ENCODE data around the gene PLK3. TPM values are rescaled to one million over a fixed set of nuclear protein-coding genes. Genes with fewer than 3 reads are reported as not detected.

The PLK3 gene
- total and polyA plus RNA-seq, 2 experiments from 2014 or later, result 8.7 to 15.1 TPM

DNA sequence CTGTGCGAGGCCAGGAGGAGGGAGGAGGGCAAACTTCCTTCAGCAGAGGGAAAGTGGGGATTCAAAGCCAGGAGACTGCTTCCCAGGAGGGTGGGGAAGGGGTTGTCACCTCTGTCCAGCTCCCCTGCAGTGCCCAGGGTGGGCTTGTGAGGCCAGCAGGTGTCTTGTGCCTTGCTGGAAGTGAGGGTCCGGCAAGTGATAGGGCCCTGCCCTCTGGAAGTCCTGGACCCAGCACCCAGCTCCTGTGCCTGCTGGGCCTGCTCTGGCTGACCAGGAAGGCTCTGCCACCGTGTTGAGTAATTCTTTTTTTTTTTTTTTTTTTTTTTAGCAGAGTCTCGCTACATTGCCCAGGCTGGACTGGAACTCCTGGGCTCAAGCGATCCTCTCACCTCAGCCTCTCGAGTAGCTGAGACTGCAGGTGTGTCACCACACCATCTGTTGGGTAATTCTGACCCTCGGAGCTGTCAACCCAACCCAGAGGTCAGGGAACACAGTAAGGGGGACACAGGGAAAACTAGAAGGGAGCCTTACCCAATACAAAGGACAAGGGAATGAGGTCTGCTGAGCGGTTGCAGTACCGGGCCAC is 13.2 kb upstream of the PLK3 start:
- Histone ChIP-seq H3K27me3 (ENCODE audit: insufficient read depth) (0 out of 2 replicates have a peak, but pooled peaks cover 10% of the 10 kb centered on the region), H3K4me1 (ENCODE audit: insufficient read depth) (peaks cover 22% of the 10 kb centered on the region), H3K27ac (ENCODE audit: low read depth) (no peak overlapping the region), H4K20me1 (replicated peaks; ENCODE audit: insufficient read depth) (no peaks in the 10 kb centered on the region), H3K4me2 (peak overlapping the region; percentile 92), H3K9me2 (ENCODE audit: insufficient read depth) (no peaks in the 10 kb centered on the region), H2AFZ (peak overlapping the region; percentile 99), H3K4me3 (peak overlapping the region; percentile 73), H3K79me2 (replicated peaks; ENCODE audit: insufficient read depth) (no peaks in the 10 kb centered on the region), H3F3A (replicated peaks; ENCODE audit: low read depth) (peaks cover 29% of the 10 kb centered on the region), H3K36me3 (ENCODE audit: insufficient read depth) (no peaks in the 10 kb centered on the region)
- TF ChIP-seq, protein P1, sequence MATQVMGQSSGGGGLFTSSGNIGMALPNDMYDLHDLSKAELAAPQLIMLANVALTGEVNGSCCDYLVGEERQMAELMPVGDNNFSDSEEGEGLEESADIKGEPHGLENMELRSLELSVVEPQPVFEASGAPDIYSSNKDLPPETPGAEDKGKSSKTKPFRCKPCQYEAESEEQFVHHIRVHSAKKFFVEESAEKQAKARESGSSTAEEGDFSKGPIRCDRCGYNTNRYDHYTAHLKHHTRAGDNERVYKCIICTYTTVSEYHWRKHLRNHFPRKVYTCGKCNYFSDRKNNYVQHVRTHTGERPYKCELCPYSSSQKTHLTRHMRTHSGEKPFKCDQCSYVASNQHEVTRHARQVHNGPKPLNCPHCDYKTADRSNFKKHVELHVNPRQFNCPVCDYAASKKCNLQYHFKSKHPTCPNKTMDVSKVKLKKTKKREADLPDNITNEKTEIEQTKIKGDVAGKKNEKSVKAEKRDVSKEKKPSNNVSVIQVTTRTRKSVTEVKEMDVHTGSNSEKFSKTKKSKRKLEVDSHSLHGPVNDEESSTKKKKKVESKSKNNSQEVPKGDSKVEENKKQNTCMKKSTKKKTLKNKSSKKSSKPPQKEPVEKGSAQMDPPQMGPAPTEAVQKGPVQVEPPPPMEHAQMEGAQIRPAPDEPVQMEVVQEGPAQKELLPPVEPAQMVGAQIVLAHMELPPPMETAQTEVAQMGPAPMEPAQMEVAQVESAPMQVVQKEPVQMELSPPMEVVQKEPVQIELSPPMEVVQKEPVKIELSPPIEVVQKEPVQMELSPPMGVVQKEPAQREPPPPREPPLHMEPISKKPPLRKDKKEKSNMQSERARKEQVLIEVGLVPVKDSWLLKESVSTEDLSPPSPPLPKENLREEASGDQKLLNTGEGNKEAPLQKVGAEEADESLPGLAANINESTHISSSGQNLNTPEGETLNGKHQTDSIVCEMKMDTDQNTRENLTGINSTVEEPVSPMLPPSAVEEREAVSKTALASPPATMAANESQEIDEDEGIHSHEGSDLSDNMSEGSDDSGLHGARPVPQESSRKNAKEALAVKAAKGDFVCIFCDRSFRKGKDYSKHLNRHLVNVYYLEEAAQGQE (IDR thresholded peaks at IDR 0.05; ENCODE audit: unreplicated experiment), result no peak
- TF ChIP-seq, protein P2, sequence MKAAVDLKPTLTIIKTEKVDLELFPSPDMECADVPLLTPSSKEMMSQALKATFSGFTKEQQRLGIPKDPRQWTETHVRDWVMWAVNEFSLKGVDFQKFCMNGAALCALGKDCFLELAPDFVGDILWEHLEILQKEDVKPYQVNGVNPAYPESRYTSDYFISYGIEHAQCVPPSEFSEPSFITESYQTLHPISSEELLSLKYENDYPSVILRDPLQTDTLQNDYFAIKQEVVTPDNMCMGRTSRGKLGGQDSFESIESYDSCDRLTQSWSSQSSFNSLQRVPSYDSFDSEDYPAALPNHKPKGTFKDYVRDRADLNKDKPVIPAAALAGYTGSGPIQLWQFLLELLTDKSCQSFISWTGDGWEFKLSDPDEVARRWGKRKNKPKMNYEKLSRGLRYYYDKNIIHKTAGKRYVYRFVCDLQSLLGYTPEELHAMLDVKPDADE (IDR thresholded peaks at IDR 0.05), result no peak
- no peak for TF ChIP-seq JUNB (IDR thresholded peaks at IDR 0.05; ENCODE audit: unreplicated experiment)
- TF ChIP-seq EZH2 (IDR thresholded peaks at IDR 0.05; ENCODE audit: low read depth, unreplicated experiment), result no peak
- TF ChIP-seq, protein P3, sequence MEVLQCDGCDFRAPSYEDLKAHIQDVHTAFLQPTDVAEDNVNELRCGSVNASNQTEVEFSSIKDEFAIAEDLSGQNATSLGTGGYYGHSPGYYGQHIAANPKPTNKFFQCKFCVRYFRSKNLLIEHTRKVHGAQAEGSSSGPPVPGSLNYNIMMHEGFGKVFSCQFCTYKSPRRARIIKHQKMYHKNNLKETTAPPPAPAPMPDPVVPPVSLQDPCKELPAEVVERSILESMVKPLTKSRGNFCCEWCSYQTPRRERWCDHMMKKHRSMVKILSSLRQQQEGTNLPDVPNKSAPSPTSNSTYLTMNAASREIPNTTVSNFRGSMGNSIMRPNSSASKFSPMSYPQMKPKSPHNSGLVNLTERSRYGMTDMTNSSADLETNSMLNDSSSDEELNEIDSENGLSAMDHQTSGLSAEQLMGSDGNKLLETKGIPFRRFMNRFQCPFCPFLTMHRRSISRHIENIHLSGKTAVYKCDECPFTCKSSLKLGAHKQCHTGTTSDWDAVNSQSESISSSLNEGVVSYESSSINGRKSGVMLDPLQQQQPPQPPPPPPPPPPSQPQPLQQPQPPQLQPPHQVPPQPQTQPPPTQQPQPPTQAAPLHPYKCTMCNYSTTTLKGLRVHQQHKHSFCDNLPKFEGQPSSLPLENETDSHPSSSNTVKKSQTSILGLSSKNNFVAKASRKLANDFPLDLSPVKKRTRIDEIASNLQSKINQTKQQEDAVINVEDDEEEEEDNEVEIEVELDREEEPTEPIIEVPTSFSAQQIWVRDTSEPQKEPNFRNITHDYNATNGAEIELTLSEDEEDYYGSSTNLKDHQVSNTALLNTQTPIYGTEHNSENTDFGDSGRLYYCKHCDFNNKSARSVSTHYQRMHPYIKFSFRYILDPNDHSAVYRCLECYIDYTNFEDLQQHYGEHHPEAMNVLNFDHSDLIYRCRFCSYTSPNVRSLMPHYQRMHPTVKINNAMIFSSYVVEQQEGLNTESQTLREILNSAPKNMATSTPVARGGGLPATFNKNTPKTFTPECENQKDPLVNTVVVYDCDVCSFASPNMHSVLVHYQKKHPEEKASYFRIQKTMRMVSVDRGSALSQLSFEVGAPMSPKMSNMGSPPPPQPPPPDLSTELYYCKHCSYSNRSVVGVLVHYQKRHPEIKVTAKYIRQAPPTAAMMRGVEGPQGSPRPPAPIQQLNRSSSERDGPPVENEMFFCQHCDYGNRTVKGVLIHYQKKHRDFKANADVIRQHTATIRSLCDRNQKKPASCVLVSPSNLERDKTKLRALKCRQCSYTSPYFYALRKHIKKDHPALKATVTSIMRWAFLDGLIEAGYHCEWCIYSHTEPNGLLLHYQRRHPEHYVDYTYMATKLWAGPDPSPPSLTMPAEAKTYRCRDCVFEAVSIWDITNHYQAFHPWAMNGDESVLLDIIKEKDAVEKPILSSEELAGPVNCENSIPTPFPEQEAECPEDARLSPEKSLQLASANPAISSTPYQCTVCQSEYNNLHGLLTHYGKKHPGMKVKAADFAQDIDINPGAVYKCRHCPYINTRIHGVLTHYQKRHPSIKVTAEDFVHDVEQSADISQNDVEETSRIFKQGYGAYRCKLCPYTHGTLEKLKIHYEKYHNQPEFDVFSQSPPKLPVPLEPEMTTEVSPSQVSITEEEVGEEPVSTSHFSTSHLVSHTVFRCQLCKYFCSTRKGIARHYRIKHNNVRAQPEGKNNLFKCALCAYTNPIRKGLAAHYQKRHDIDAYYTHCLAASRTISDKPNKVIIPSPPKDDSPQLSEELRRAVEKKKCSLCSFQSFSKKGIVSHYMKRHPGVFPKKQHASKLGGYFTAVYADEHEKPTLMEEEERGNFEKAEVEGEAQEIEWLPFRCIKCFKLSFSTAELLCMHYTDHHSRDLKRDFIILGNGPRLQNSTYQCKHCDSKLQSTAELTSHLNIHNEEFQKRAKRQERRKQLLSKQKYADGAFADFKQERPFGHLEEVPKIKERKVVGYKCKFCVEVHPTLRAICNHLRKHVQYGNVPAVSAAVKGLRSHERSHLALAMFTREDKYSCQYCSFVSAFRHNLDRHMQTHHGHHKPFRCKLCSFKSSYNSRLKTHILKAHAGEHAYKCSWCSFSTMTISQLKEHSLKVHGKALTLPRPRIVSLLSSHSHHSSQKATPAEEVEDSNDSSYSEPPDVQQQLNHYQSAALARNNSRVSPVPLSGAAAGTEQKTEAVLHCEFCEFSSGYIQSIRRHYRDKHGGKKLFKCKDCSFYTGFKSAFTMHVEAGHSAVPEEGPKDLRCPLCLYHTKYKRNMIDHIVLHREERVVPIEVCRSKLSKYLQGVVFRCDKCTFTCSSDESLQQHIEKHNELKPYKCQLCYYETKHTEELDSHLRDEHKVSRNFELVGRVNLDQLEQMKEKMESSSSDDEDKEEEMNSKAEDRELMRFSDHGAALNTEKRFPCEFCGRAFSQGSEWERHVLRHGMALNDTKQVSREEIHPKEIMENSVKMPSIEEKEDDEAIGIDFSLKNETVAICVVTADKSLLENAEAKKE (CRISPR knock-in tag; IDR thresholded peaks at IDR 0.05), result no peak
- TF ChIP-seq, protein P4, sequence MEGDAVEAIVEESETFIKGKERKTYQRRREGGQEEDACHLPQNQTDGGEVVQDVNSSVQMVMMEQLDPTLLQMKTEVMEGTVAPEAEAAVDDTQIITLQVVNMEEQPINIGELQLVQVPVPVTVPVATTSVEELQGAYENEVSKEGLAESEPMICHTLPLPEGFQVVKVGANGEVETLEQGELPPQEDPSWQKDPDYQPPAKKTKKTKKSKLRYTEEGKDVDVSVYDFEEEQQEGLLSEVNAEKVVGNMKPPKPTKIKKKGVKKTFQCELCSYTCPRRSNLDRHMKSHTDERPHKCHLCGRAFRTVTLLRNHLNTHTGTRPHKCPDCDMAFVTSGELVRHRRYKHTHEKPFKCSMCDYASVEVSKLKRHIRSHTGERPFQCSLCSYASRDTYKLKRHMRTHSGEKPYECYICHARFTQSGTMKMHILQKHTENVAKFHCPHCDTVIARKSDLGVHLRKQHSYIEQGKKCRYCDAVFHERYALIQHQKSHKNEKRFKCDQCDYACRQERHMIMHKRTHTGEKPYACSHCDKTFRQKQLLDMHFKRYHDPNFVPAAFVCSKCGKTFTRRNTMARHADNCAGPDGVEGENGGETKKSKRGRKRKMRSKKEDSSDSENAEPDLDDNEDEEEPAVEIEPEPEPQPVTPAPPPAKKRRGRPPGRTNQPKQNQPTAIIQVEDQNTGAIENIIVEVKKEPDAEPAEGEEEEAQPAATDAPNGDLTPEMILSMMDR (conservative IDR thresholded peaks at IDR 0.05; ENCODE audit: low read depth in 2 of 2), result no peak
- no peak for TF ChIP-seq NANOG (IDR thresholded peaks at IDR 0.05; ENCODE audit: borderline replicate concordance)
- TF ChIP-seq EZH2phosphoT487 (IDR thresholded peaks at IDR 0.05; ENCODE audit: unreplicated experiment), result no peak
- no peak for TF ChIP-seq ZNF331 (CRISPR knock-in tag; IDR thresholded peaks at IDR 0.05; ENCODE audit: low read depth)
- TF ChIP-seq STAT1 (IDR thresholded peaks at IDR 0.05; ENCODE audit: unreplicated experiment), result no peak
- peak overlapping the region; percentile 74 for H3K4me3 Mint-ChIP-seq
- DNase-seq (ENCODE audit: low spot score), result no peak
- ATAC-seq, result no peak
- peaks cover 28% of the 10 kb centered on the region for H3K27me3 Mint-ChIP-seq (ENCODE audit: insufficient read depth, low read depth, poor library complexity)
- no peak overlapping the region; the same call in 1 of the 2 replicates for H3K27ac Mint-ChIP-seq
- H3K36me3 Mint-ChIP-seq (ENCODE audit: low read depth), result peaks cover 2% of the 10 kb centered on the region; the same call in 2 of the 3 replicates
- H3K9me3 Mint-ChIP-seq, result no peaks in the 10 kb centered on the region; the same call in 2 of the 3 replicates
- peaks cover 33% of the 10 kb centered on the region for H3K4me1 Mint-ChIP-seq

All from GM23338 (cell line).